CD4-positive, alpha-beta T cell treated with Interferon gamma for 1 hour (primary cell): ENCODE results near the gene USP44.
A peak's percentile ranks its signal among the peaks of the same experiment; 100 is the strongest.
"Not testable (repeated sequence)": the region's sequence is repeated elsewhere in the genome, so short reads cannot be mapped to it uniquely, and the experiment has no call there.

Source experiments
- DNase-seq: peaks from one replicate; pipeline ENCODE4 v3.0.0-alpha.2; 2020

Gene USP44

DNA sequence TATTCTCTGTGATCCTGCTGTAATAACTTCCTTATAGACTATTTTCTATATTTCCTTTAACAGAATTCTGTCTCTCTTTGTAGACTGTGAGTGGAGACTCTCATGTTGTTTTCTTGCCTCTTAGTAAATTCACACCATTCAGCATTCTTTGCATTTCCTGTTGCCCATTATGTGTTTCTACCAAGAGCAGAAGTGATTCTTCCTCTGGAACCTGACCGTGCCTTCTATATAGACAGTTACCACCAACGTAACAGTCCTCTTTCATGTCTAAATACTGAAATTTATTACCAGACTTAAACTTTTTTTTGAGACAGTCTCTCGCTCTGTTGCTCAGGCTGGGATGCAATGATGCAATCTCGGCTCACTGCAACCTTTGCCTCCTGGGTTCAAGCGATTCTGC lies 46.2 kb downstream of the USP44 start:
- DNase-seq, result no peak

DNA sequence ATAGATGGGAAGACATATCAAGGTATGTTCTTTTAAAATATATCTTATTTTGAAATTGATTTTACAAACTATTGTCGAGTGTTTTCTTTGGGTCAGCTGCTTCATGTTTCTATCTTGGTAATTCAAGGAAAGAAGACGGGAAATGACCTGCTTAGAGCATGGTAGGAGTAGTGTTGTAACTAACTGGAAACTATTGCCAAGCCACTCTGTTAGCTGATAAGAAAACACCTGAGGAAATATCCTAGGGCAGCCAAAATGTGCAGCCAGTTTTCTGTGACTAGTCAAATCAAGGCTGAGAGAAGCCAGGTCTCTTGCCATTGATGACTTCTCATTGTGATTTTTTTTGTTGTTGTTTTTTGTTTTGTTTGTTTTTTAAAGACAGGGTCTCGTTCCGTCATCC lies 47.1 kb downstream of the USP44 start:
- DNase-seq, result no peak

DNA sequence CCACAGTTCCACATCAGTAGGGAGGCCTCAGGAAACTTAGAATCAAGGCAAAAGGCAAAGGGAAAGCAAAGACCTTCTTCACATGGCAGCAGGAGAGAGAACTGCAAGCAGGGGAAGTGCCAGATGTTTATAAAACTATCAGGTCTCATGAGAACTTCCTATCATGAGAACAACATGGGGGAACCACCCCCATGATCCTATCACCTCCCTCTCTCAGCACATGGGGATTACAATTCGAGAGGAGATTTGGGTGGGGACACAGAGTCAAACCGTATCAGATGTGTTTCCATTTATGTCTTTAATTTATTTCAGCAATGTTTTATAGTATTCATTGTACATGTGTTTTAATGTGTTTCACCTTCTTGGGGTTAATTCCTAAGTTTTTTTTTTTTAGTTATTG lies 51.5 kb downstream of the USP44 start:
- no peak for DNase-seq

- no peak for DNase-seq
Observed at GRCh38 chr12:95498968-95499367, 52.3 kb downstream of the USP44 start.

GRCh38 chr12:95497031-95497430 lies 54.2 kb downstream of the USP44 start:
- DNase-seq, result no peak

GRCh38 chr12:95495433-95495832 lies 55.8 kb downstream of the USP44 start:
- no peak for DNase-seq

DNA sequence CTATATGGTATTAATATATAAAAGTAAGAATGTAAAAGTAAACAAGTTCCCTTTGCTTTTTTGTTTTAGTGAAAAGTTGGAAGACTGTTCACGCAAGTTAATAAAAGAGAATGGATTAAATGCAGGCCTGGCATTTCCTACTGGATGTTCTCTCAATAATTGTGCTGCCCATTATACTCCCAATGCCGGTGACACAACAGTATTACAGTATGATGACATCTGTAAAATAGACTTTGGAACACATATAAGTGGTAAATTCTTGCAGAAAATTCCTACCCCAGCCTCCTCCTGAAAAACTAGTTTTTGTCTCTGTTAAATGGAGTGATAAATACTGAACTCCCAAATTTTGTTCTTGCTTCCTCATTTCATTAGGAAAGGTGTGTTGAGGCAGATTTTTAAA lies 56.4 kb downstream of the USP44 start:
- no peak for DNase-seq

DNA sequence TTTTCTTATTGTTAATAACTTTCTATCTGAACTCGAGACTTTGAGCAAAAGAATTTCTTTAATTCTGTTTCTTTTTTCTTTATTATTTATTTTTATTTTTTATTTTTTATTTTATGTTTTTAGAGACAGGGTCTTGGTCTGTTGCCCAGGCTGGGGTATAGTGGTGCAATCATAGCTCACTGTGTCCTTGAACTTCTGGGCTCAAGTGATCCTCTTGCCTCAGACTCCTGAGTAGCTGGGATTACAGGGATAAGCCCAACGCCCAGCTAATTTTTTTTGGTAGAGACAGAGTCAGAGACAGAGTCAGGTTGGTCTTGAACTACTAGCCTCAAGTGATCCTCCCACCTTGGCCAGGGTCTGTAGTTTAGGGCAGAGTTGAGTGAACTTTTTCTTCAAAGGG lies 58.8 kb downstream of the USP44 start:
- DNase-seq, result no peak

- no peak for DNase-seq
Observed at GRCh38 chr12:95487024-95487423, 64.3 kb downstream of the USP44 start.

DNA sequence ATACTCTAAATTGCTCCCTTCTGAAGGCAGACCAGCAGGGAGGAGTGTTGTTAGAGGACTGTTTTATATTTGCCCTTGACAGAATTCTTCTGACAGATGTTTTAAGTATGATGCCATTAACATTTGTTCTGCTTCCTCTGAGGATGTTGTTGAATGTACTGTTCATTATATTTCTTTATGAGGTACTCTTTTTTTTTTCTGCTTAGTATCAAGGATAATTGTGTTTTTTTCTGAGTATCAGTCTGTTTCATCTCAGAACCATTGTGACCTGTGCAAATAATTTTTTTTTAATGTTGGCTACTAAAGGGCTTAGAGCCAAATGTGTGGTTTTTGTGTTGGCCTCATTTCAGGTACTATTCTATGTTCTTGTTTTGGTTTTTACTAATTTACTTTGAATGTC lies 66.8 kb downstream of the USP44 start:
- DNase-seq, result no peak

- not testable (repeated sequence) for DNase-seq
Observed at GRCh38 chr12:95482564-95482963, 68.7 kb downstream of the USP44 start.

DNA sequence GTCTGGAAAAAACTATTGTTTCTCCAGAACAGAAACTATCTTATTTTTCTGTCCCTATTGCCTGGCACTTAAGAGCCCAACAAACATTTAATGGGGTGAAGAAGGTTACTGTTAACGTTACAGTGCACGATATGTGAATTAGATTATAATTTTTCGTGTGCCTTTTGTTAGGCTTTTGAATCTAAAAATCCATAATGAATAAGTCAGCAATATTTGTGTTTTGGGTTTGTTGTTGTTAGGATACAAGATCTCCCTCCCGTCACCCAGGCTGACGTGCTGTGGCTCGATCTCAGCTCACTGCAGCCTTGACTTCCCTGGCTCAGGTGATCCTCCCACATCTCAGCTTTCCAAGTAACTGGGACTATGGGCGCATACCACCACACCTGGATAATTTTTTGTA lies 69.4 kb downstream of the USP44 start:
- DNase-seq, result no peak

DNA sequence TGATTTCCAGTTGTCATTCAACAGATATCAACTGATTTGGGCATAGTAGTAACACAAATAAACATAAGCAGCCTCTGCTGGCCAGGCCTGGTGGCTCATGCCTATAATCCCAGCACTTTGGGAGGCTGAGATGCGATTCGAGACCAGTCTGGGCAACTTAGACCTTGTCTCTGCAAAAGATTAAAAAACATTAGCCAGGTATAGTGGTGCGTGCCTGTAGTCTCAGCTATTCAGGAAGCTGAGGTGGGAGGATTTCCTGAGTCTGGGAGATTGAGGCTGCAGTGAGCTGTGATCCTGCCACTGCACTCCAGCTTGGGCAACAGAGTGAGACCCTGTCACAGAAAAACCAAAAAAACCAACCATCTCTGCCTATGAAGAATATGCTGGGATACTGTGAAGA lies 70.2 kb downstream of the USP44 start:
- DNase-seq, result no peak

DNA sequence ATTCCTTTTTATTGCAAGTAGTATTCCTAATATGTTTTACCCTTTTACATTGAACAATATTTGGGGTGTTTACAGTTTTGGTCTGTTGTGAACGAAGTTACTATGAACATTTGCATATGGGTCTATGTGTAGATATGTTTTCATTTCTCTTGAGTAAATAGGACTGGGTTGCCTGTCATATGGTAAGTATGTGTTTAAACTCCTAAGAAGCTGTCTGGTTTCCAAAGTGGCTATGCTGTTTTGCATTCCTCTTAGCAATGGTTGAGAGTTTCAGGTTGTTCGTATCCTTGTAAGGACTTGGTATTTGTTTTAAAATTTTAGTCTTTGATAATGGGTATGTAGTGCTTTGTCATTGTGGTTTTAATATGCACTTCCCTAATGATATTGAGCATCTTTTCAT lies 71.0 kb downstream of the USP44 start:
- no peak for DNase-seq

DNA sequence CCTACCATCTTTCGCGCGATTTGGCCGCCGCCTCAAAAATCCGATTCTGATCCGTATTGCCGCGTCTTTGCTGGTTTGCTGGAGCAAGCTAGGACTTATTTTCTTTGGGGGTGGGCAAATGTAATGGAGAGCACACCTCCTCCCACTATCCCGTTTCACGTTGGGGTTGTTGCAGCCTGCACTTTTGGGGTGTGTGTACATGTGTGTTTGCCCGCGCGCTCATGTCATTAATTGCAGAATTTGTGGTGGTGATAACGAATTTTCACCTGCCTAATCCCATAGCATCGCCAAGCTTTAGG lies 76.7 kb downstream of the USP44 start:
- DNase-seq, result no peak

- DNase-seq, result peak; percentile 89
Observed at GRCh38 chr12:95473884-95474659, 77.2 kb downstream of the USP44 start, which contains the start of gene METAP2. TSS of gene METAP2 (plus strand) at chr12:95474152. CDS start at chr12:95474180, 28 bp downstream.

DNA sequence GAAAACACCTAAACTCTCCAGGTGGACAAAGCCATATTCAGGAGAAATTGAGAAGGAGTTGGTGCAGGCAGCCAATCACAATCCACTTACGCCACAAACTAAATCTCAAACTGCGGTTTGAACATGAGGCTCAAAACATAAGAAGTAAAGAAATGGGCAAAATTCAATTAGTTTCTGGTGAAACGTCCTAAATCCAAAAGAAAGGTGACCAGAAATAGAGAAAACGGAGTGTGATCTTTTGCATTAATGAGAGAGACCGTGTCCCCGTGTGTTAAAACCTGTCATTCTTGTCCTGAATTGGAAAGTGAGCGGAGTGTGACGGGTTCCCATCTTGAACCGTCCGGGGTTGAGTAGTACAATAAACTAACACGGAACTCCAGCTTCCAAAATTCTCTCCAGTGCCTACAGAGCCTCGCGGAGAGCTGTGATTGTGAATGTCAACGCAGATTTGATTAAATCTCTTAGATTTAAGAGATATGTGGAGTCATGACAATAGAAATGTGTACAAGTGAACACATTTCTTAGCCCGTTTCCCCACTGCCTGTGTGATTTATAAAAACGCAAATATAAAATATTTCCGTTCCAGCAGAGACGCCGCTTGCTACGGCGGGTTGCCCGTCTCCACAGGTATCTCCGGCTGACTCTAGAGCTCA lies 77.9 kb downstream of the USP44 start:
- DNase-seq, result no peak

DNA sequence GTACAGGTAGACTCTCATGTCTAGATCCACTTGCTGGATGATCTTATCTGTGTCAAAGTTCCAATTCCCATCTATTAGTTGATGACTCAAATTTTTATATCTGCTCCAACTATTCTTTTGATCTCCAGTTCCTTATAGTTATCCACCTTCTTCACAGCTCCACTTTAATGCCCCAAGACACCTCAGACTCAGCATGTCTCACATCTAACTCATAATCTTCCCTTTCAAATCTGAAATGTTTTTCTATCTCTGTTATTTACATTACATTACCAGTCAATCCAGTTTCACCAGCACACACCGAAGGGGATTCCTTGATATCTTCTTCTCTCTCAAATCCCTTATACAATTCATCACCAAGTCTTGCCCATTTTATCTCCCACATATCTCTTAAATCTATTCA lies 81.0 kb downstream of the USP44 start:
- no peak for DNase-seq
